SJCRH30 (cell line): ENCODE results near the gene DYRK1A. TPM values are rescaled to one million over a fixed set of nuclear protein-coding genes. Genes with fewer than 3 reads are reported as not detected.

Source experiments
- DNase-seq, 2 experiments: peaks; one replicate each; pipeline ENCODE4 v3.0.0-alpha.2; 2015 to 2020
- H3K27ac ChIP-seq: fragments of 250-450 bp; sonication (Bioruptor Pico); 2 replicates; pipeline ENCODE4 v1.5.1; 2020; ENCODE audit warnings: mild to moderate bottlenecking, moderate library complexity
- H3K27me3 ChIP-seq: fragments of 250-450 bp; sonication (Bioruptor Pico); 2 replicates; pipeline ENCODE4 v1.5.1; 2020; ENCODE audit warnings: mild to moderate bottlenecking, moderate library complexity
- H3K36me3 ChIP-seq: fragments of 250-450 bp; sonication (Bioruptor Pico); 2 replicates; pipeline ENCODE4 v1.5.1; 2020; ENCODE audit warnings: mild to moderate bottlenecking, moderate library complexity
- H3K4me1 ChIP-seq: fragments of 250-450 bp; sonication (Bioruptor Pico); 2 replicates; pipeline ENCODE4 v1.5.1; 2020; ENCODE audit warnings: mild to moderate bottlenecking, moderate library complexity
- H3K4me3 ChIP-seq: fragments of 250-450 bp; sonication (Bioruptor Pico); 2 replicates; pipeline ENCODE4 v1.5.1; 2020; ENCODE audit warnings: mild to moderate bottlenecking, moderate library complexity
- H3K9me3 ChIP-seq: fragments of 250-450 bp; sonication (Bioruptor Pico); replicated peaks from 2 replicates; pipeline ENCODE4 v1.5.1; 2020; ENCODE audit warnings: mild to moderate bottlenecking, moderate library complexity
- total RNA-seq: library from RNA; depleted of rRNA; stranded (reverse); fragments of >200 nt; shearing (Covaris generic); gene quantifications from 2 replicates; pipeline ENCODE4 v1.2.3, GENCODE V29; 2014

The DYRK1A gene
- total RNA-seq, 1 experiment from 2014 or later = 67.5 TPM

GRCh38 chr21:37346841-37347430 lies 19.6 kb upstream of the DYRK1A start:
- no peaks in the 10 kb centered on the region for H3K27me3 ChIP-seq
- H3K4me1 ChIP-seq = no peaks in the 10 kb centered on the region
- DNase-seq = no peak
- H3K27ac ChIP-seq = no peak overlapping the region
- H3K4me3 ChIP-seq = no peak overlapping the region
- no peaks in the 10 kb centered on the region for H3K36me3 ChIP-seq
- H3K9me3 ChIP-seq = peaks cover 12% of the 10 kb centered on the region

DNA sequence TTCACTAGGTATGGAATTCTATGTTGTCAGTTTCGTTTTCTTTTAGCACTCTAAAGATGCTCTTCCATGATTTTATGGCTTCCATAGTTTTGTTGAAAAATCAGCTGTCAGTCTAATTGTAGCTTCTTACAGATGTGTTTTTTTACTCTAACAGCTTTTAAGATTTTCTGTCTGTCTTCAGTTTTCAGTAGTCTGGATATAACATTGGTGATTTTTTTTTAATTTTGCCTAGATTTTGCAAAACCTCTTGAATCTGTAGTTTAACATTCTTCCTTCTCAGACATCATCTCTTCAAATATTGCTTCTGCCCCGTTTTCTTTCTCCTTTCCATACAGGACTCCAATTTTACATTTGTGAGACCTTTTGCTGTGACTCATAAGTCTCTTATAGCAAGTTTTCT lies 17.9 kb upstream of the DYRK1A start:
- Histone ChIP-seq H3K4me1 (no peaks in the 10 kb centered on the region), H3K27ac (no peak overlapping the region), H3K9me3 (peaks cover 12% of the 10 kb centered on the region), H3K4me3 (no peak overlapping the region), H3K36me3 (no peaks in the 10 kb centered on the region), H3K27me3 (no peaks in the 10 kb centered on the region)
- peak in 1 of 2 experiments; percentile 22 for DNase-seq

DNA sequence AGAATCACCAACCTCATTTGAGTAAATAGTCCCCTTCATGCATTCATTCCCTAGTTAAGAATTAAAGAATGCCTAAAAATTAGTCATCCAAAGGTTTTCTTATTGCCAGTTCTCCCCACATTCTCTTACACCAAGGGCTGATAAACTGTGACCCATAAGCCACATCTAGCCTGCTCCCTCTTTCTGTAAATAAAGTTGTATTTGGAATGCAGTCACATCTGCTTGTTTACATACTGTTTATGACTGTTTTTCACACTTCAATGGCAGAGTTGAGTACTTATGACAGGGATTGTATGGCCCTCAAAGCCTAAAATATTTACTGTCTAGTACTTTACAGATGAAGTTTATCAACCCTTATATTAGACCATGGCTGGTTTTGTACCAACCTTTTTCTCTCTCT lies 16.1 kb upstream of the DYRK1A start:
- H3K4me3 ChIP-seq = no peak overlapping the region

DNA sequence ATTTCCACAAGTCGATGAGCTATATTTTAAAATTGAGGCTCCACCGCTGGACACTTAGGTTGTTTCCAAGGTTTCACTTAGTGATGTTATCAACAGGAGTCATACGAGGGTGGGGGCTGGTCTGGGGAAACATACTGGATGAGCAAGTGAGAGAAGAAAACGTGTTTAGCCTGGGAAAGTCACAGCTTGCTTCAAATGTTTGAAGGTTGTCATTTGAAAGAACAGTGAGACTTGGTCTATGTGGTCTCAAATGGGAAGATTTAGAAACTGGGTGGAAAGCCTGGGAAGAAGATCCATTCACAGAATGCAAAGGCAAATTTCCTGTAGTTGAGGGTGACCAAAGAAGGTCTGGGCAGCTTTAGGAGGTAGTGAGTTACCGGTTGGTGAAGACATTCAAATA lies 9.9 kb upstream of the DYRK1A start:
- Histone ChIP-seq H3K27me3 (0 out of 2 replicates have a peak, but pooled peaks cover 3% of the 10 kb centered on the region), H3K4me3 (no peak overlapping the region), H3K36me3 (no peaks in the 10 kb centered on the region), H3K4me1 (no peaks in the 10 kb centered on the region), H3K27ac (no peak overlapping the region), H3K9me3 (0 out of 2 replicates have a peak, but pooled peaks cover under 1% of the 10 kb centered on the region)
- DNase-seq = no peak

More for the DNA sequence above, 16.1 kb upstream of the DYRK1A start:
- no peaks in the 10 kb centered on the region for H3K27me3 ChIP-seq
- no peaks in the 10 kb centered on the region for H3K4me1 ChIP-seq
- peaks cover 12% of the 10 kb centered on the region for H3K9me3 ChIP-seq
- DNase-seq = no peak
- H3K27ac ChIP-seq = no peak overlapping the region
- no peaks in the 10 kb centered on the region for H3K36me3 ChIP-seq

DNA sequence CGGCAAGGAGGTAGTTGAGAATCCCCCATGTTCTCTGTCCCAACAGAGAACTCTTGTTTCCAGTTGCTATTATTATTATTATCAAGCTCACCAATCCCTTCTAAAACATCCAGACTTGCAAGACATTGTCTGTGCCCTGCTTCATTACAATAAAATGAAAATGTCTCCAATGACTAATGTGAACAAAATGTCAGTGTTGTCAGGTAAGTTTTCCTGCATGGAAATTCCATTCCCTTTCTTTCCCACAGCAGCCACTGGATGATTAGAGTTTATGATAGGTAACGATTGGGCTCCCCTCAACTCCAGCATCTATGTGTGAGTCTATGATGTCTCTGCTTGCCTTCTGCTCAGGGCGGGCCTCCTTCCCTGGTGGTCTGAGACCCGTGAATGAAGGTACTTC lies 8.9 kb upstream of the DYRK1A start:
- Histone ChIP-seq H3K27me3 (0 out of 2 replicates have a peak, but pooled peaks cover 3% of the 10 kb centered on the region), H3K9me3 (no peaks in the 10 kb centered on the region), H3K4me1 (no peaks in the 10 kb centered on the region), H3K36me3 (no peaks in the 10 kb centered on the region), H3K27ac (no peak overlapping the region), H3K4me3 (no peak overlapping the region)
- no peak for DNase-seq

DNA sequence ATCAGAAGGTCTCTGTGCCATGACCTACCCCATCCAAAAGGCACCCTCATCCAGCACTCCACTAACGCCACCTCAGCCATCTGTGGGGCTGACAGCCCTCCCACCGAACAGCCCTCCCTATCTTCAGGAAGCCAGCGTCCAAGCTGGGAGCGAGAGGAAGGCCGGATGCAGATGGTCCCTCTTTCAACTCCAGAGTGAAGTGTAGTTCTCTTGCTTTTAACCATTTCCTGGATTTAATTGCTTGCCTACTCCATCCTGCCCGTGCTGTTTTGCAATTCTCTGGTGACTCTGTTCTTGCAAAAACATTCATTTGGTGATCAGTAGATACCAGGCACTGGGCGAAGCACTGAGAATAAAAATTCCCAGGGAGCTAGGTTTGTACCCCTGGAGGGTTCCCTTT lies 8.2 kb upstream of the DYRK1A start:
- no peaks in the 10 kb centered on the region for H3K9me3 ChIP-seq
- 0 out of 2 replicates have a peak, but pooled peaks cover 3% of the 10 kb centered on the region for H3K27me3 ChIP-seq
- no peak overlapping the region for H3K27ac ChIP-seq
- no peaks in the 10 kb centered on the region for H3K4me1 ChIP-seq
- no peaks in the 10 kb centered on the region for H3K36me3 ChIP-seq
- no peak overlapping the region for H3K4me3 ChIP-seq
- no peak for DNase-seq

GRCh38 chr21:37363936-37364335 lies 2.6 kb upstream of the DYRK1A start:
- Histone ChIP-seq H3K9me3 (no peaks in the 10 kb centered on the region), H3K27me3 (no peaks in the 10 kb centered on the region), H3K4me3 (no peak overlapping the region), H3K4me1 (peaks cover 4% of the 10 kb centered on the region), H3K36me3 (no peaks in the 10 kb centered on the region), H3K27ac (no peak overlapping the region)
- DNase-seq = no peak

DNA sequence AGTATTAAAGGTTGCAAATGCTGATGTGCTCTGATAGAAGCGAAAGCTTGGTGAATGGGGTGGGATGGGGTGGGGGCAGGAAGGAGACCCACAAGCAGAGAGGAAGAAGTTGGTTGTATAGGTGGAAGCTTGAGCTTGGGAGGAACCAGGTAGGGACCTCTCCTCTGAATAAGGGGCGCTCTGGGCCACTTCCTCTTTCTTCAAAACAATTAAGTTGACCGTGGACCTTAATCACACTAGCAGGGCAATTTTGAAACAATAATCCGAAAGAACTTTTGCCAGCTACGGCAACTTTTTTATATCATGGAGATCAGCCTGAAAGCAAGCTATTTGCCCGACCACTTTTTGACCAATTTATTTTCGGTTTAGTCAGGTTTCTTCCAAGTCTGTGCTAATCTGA lies 1.9 kb upstream of the DYRK1A start:
- Histone ChIP-seq H3K27ac (no peak overlapping the region), H3K4me3 (no peak overlapping the region; the same call in 1 of the 2 replicates), H3K4me1 (peaks cover 4% of the 10 kb centered on the region), H3K27me3 (no peaks in the 10 kb centered on the region), H3K36me3 (no peaks in the 10 kb centered on the region), H3K9me3 (no peaks in the 10 kb centered on the region)
- DNase-seq = no peak

GRCh38 chr21:37365517-37366481 lies 774 bp upstream of the DYRK1A start:
- DNase-seq = peak; percentile 60 to 73
- H3K27ac ChIP-seq = peak overlapping the region; percentile 89
- H3K36me3 ChIP-seq = no peaks in the 10 kb centered on the region
- no peaks in the 10 kb centered on the region for H3K9me3 ChIP-seq
- peak overlapping the region; percentile 96 for H3K4me3 ChIP-seq
- H3K27me3 ChIP-seq = no peaks in the 10 kb centered on the region
- peaks cover 15% of the 10 kb centered on the region for H3K4me1 ChIP-seq

DNA sequence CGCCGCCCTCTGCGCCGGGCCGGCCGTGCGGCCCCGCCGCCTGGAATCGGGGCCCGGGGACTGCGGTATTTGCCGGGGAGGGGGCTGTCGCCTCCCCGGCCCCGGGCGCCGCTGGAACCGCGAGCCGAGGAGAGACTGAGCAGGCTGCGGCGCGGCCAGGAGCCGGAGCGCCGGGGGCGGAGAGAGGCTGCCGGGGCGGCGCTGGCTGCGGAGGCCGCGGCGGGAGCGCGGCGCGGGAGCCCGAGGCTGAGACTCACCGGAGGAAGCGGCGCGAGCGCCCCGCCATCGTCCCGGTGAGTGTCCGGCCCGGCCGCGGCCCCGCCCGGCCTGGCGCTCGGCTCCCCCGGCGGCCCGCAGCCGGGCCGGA lies 746 bp downstream of the DYRK1A start:
- H3K27ac ChIP-seq = peak overlapping the region; percentile 99
- H3K27me3 ChIP-seq = no peaks in the 10 kb centered on the region
- no peaks in the 10 kb centered on the region for H3K9me3 ChIP-seq
- no peaks in the 10 kb centered on the region for H3K36me3 ChIP-seq
- H3K4me3 ChIP-seq = peak overlapping the region; percentile 96
- H3K4me1 ChIP-seq = peaks cover 15% of the 10 kb centered on the region
- DNase-seq = no peak

- Histone ChIP-seq H3K27ac (peak overlapping the region; percentile 51; the same call in 1 of the 2 replicates), H3K36me3 (no peaks in the 10 kb centered on the region), H3K27me3 (no peaks in the 10 kb centered on the region), H3K9me3 (no peaks in the 10 kb centered on the region), H3K4me3 (peak overlapping the region; percentile 96), H3K4me1 (peaks cover 15% of the 10 kb centered on the region)
- DNase-seq = peak; percentile 25 to 39
Measured at GRCh38 chr21:37367703-37368540, 1.3 kb downstream of the DYRK1A start.

DNA sequence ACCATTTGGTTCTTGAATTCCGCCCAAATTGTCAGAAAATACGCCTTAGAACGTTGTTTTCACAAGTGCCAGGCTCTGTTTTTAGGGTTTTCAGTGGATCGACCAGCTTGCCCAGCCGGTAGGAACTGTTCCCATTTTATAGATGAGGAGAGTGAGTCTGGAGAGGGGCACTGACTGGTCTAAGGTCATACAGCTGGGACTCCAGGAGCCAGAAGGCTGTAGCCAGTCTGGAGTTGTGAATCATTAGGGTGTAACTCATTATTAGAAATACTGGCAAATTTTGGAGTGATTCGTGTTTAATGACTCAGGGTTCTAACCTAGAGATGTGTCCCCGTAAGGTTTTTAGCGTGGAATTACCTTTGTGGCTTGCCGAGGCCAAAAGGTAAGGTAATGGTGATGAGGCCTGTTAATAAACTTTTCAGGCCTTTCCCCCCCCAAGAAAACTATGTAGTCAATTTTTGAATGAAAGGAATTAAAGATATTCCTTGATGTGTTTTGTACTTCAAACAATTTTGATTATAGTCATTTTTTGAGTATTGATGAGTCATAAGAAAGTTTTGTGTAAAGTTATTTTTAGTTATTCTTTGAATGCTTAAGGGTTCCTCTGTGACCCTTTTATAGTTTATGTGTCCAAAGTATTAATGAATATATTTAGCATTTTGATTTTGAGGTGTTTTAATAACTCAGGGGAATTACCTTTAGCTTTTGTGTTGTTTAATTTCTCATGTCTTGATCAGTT lies 2.1 kb downstream of the DYRK1A start:
- H3K27me3 ChIP-seq = no peaks in the 10 kb centered on the region
- no peak for DNase-seq
- no peaks in the 10 kb centered on the region for H3K36me3 ChIP-seq
- no peak overlapping the region for H3K27ac ChIP-seq
- H3K4me1 ChIP-seq = peaks cover 15% of the 10 kb centered on the region
- H3K9me3 ChIP-seq = no peaks in the 10 kb centered on the region
- peak overlapping the region; percentile 96 for H3K4me3 ChIP-seq

DNA sequence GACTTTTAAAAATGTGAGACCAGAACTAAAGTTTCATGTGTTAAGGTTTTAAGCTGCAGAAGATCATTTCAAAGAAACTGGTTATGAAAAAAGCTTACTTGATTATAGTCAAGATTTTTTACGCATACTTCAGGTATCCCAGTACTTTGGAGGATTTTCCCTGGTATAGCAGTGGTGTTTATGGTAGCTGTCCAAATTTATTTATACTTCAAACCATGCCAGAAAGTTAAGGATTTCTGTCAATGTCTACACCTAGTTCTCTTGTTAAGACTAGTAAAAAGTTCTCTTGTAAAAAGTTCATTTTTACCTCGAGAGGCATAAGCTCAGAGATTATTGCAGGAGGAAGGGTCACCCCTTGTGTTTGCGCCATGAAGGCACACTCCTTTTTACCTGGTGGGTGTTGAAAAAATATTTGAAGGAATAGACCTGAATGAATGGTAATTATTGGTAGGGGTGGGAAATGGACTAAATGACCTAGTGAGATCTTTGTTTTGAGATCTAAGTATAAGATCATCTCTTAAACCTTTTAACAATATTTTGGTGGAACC lies 2.8 kb downstream of the DYRK1A start:
- DNase-seq = no peak
- H3K36me3 ChIP-seq = no peaks in the 10 kb centered on the region
- no peak overlapping the region; the same call in 1 of the 2 replicates for H3K4me3 ChIP-seq
- no peak overlapping the region for H3K27ac ChIP-seq
- H3K27me3 ChIP-seq = no peaks in the 10 kb centered on the region
- H3K4me1 ChIP-seq = peaks cover 15% of the 10 kb centered on the region
- H3K9me3 ChIP-seq = no peaks in the 10 kb centered on the region
